Urinary bladder (tissue), 4 donors: ENCODE measurements around the gene USP34. TPM values are rescaled to one million over a fixed set of nuclear protein-coding genes. Genes with fewer than 3 reads are reported as not detected.
"Not testable (repeated sequence)": the region's sequence is repeated elsewhere in the genome, so short reads cannot be mapped to it uniquely, and the experiment has no call there.

Source experiments
- DNase-seq: peaks from one replicate; pipeline ENCODE4 v3.0.0-alpha.2; 2015; ENCODE audit errors: extremely low spot score
- H3K27ac ChIP-seq: one replicate; pipeline ENCODE4 v1.5.1; 2013; ENCODE audit warnings: low read depth, mild to moderate bottlenecking, moderate library complexity
- H3K36me3 ChIP-seq: one replicate; pipeline ENCODE4 v1.6.1; 2013; ENCODE audit warnings: mild to moderate bottlenecking, moderate library complexity; ENCODE audit not compliant: insufficient read depth
- H3K4me1 ChIP-seq: one replicate; pipeline ENCODE4 v1.6.1; 2013; ENCODE audit warnings: mild to moderate bottlenecking, moderate library complexity; ENCODE audit not compliant: insufficient read depth
- H3K4me3 ChIP-seq: one replicate; pipeline ENCODE4 v1.5.1; 2013; ENCODE audit warnings: low read depth, low read length
- WGBS: extraction: QIAGEN DNeasy Blood & Tissue Kit; methylation state at CpG from one replicate; pipeline ENCODE4 v1.1.7; 2013; 5-methylcytosine and 5-hydroxymethylcytosine counted together
- polyA plus RNA-seq: library from polyadenylated mRNA; stranded (reverse); fragments of 200-250 nt; gene quantifications from one replicate; pipeline ENCODE4 v1.2.3, GENCODE V29; 2013
- total RNA-seq: library from RNA; depleted of rRNA; stranded (reverse); fragments of >200 nt; gene quantifications from one replicate; pipeline ENCODE4 v1.2.3, GENCODE V29; 2014
- donor health status: healthy with polysubstance abuse.
- donor health status: healthy.

USP34 gene
- total and polyA plus RNA-seq, 2 donors, result 48.2 to 294 TPM

- peaks cover 2% of the 10 kb centered on the region for H3K36me3 ChIP-seq
- 51% methylated on average over 7 of the region's 7 CpGs for WGBS
Measured at GRCh38 chr2:61196671-61197070, 274.2 kb downstream of the USP34 start.

GRCh38 chr2:61194646-61195045 is 276.2 kb downstream of the USP34 start:
- H3K4me1 ChIP-seq, DNase-seq, H3K4me3 ChIP-seq, H3K27ac ChIP-seq, H3K36me3 ChIP-seq: not testable (repeated sequence)
- WGBS, result 93% methylated on average over 15 of the region's 15 CpGs

More at GRCh38 chr2:61196671-61197070, 274.2 kb downstream of the USP34 start:
- Histone ChIP-seq H3K4me1 (no peaks in the 10 kb centered on the region), H3K4me3 (no peak overlapping the region), H3K27ac (peak overlapping the region; percentile 23)
- no peak for DNase-seq

- no peak for DNase-seq
- peaks cover 4% of the 10 kb centered on the region for H3K36me3 ChIP-seq
- WGBS, result 76% methylated on average over 4 of the region's 4 CpGs
- H3K4me1 ChIP-seq, result no peaks in the 10 kb centered on the region
- no peak overlapping the region for H3K4me3 ChIP-seq
- H3K27ac ChIP-seq, result no peak overlapping the region
Measured at GRCh38 chr2:61193670-61194561, 277.0 kb downstream of the USP34 start.

- WGBS, result 87% methylated on average over 4 of the region's 4 CpGs
Measured at GRCh38 chr2:61187085-61187484, 283.8 kb downstream of the USP34 start.

GRCh38 chr2:61185231-61185728 is 285.6 kb downstream of the USP34 start:
- no peak overlapping the region for H3K27ac ChIP-seq
- no peak overlapping the region for H3K4me3 ChIP-seq
- peaks cover 5% of the 10 kb centered on the region for H3K36me3 ChIP-seq
- DNase-seq, result no peak
- H3K4me1 ChIP-seq, result no peaks in the 10 kb centered on the region

More at GRCh38 chr2:61187085-61187484, 283.8 kb downstream of the USP34 start:
- DNase-seq, result no peak
- Histone ChIP-seq H3K36me3 (peaks cover 5% of the 10 kb centered on the region), H3K27ac (no peak overlapping the region), H3K4me1 (no peaks in the 10 kb centered on the region), H3K4me3 (no peak overlapping the region)

- no peak overlapping the region for H3K27ac ChIP-seq
- no peak for DNase-seq
- 89% methylated on average over 3 of the region's 3 CpGs for WGBS
- H3K4me1 ChIP-seq, result no peaks in the 10 kb centered on the region
- peaks cover 3% of the 10 kb centered on the region for H3K36me3 ChIP-seq
- no peak overlapping the region for H3K4me3 ChIP-seq
Measured at GRCh38 chr2:61184263-61184662, 286.6 kb downstream of the USP34 start.

GRCh38 chr2:61183795-61184194 is 287.1 kb downstream of the USP34 start:
- WGBS, result 98% methylated on average over 3 of the region's 3 CpGs
- peaks cover 3% of the 10 kb centered on the region for H3K36me3 ChIP-seq
- no peak overlapping the region for H3K27ac ChIP-seq
- no peak for DNase-seq
- no peaks in the 10 kb centered on the region for H3K4me1 ChIP-seq
- no peak overlapping the region for H3K4me3 ChIP-seq

GRCh38 chr2:61182059-61182383 is 288.9 kb downstream of the USP34 start:
- H3K4me1 ChIP-seq, result no peaks in the 10 kb centered on the region
- no peak overlapping the region for H3K4me3 ChIP-seq
- peaks cover 3% of the 10 kb centered on the region for H3K36me3 ChIP-seq
- H3K27ac ChIP-seq, result no peak overlapping the region
- 73% methylated on average over 6 of the region's 6 CpGs for WGBS
- no peak for DNase-seq

GRCh38 chr2:61181382-61182058 is 289.4 kb downstream of the USP34 start:
- 59% methylated on average over 10 of the region's 10 CpGs for WGBS
- H3K4me3 ChIP-seq, result no peak overlapping the region
- H3K36me3 ChIP-seq, result peaks cover 3% of the 10 kb centered on the region
- no peaks in the 10 kb centered on the region for H3K4me1 ChIP-seq
- no peak for DNase-seq
- no peak overlapping the region for H3K27ac ChIP-seq

GRCh38 chr2:61180686-61181085 is 290.2 kb downstream of the USP34 start:
- Histone ChIP-seq H3K36me3 (peaks cover 3% of the 10 kb centered on the region), H3K4me1 (no peaks in the 10 kb centered on the region), H3K27ac (no peak overlapping the region), H3K4me3 (no peak overlapping the region)
- DNase-seq, result no peak
- WGBS, result 79% methylated on average over 6 of the region's 6 CpGs

- DNase-seq, result peak; percentile 7
- no peak overlapping the region for H3K27ac ChIP-seq
- no peaks in the 10 kb centered on the region for H3K4me1 ChIP-seq
- 26% methylated on average over 14 of the region's 14 CpGs for WGBS
- H3K36me3 ChIP-seq, result peaks cover 3% of the 10 kb centered on the region
- no peak overlapping the region for H3K4me3 ChIP-seq
Measured at GRCh38 chr2:61179701-61180639, 290.9 kb downstream of the USP34 start.

GRCh38 chr2:61178603-61179545 is 292.0 kb downstream of the USP34 start:
- H3K4me1 ChIP-seq, result no peaks in the 10 kb centered on the region
- no peak overlapping the region for H3K4me3 ChIP-seq
- H3K36me3 ChIP-seq, result peaks cover under 1% of the 10 kb centered on the region
- H3K27ac ChIP-seq, result no peak overlapping the region
- no peak for DNase-seq
- 88% methylated on average over 22 of the region's 22 CpGs for WGBS
